PC-9 (cell line): Measurements from ENCODE around the gene CXCL8. TPM values are rescaled to one million over a fixed set of nuclear protein-coding genes. Genes with fewer than 3 reads are reported as not detected.

Experiments
- BruUV-seq: library from RNA; stranded (reverse); fragments of 400-500 nt; replicated peaks from 2 replicates; lab custom pipeline; 2021; lab: Mats Ljungman, UMichigan
- CTCF ChIA-PET: fragments of 300-600 bp; sonication (Branson Sonifier 250); formaldehyde crosslinking; loops from one replicate; lab custom pipeline; 2022; ENCODE audit warnings: antibody characterized with exemption; lab: Charles Lee
- POLR2A ChIA-PET: fragments of 300-600 bp; sonication (Branson Sonifier 250); formaldehyde crosslinking; loops from one replicate; lab custom pipeline; 2022; ENCODE audit warnings: antibody characterized with exemption; ENCODE audit not compliant: unreplicated experiment; lab: Charles Lee
- DNase-seq, 2 experiments: peaks; one replicate each; pipeline versions ENCODE4 v3.0.0 to v3.0.0-alpha.2; 2015 to 2022; ENCODE audit warnings: mixed read lengths in 1 of 2
- H2AFZ ChIP-seq: fragments of 200-600 bp; sonication (generic); 2 replicates; pipeline ENCODE4 v1.8.1; 2017; ENCODE audit warnings: antibody characterized with exemption
- H3F3A ChIP-seq: fragments of 200-600 bp; sonication (generic); 2 replicates; pipeline ENCODE4 v1.8.1; 2017; ENCODE audit warnings: antibody characterized with exemption, mild to moderate bottlenecking, low read depth; ENCODE audit not compliant: insufficient read depth
- H3K27ac ChIP-seq: fragments of 200-600 bp; sonication (generic); 2 replicates; pipeline ENCODE4 v1.6.1; 2016; ENCODE audit warnings: mixed run types
- H3K27me3 ChIP-seq: fragments of 200-600 bp; sonication (generic); 2 replicates; pipeline ENCODE4 v1.6.1; 2016; ENCODE audit warnings: low read depth, mixed run types; ENCODE audit not compliant: insufficient read depth
- H3K36me3 ChIP-seq: fragments of 200-600 bp; sonication (generic); 2 replicates; pipeline ENCODE4 v1.6.1; 2016; ENCODE audit warnings: low read depth, mixed run types
- H3K4me1 ChIP-seq: fragments of 200-600 bp; sonication (generic); replicated peaks from 2 replicates; pipeline ENCODE4 v1.6.1; 2016; ENCODE audit warnings: mixed run types; ENCODE audit not compliant: insufficient read depth
- H3K4me2 ChIP-seq: fragments of 200-600 bp; sonication (generic); 2 replicates; pipeline ENCODE4 v1.6.1; 2017; ENCODE audit warnings: mixed run types
- H3K4me3 ChIP-seq: fragments of 200-600 bp; sonication (generic); 2 replicates; pipeline ENCODE4 v1.6.1; 2016; ENCODE audit warnings: mixed run types
- H3K79me2 ChIP-seq: fragments of 200-600 bp; sonication (generic); 2 replicates; pipeline ENCODE4 v1.6.1; 2017; ENCODE audit warnings: low read depth, mixed run types
- H3K9me2 ChIP-seq: fragments of 200-600 bp; sonication (generic); 2 replicates; pipeline ENCODE4 v1.8.1; 2017; ENCODE audit warnings: mild to moderate bottlenecking; ENCODE audit not compliant: insufficient read depth
- H3K9me3 ChIP-seq: fragments of 200-600 bp; sonication (generic); 2 replicates; pipeline ENCODE4 v1.8.1; 2016; ENCODE audit warnings: low read depth; ENCODE audit not compliant: insufficient read depth
- H4K20me1 ChIP-seq: fragments of 200-600 bp; sonication (generic); 2 replicates; pipeline ENCODE4 v1.8.1; 2017; ENCODE audit not compliant: insufficient read depth
- CTCF ChIP-seq: fragments of 200-600 bp; sonication (generic); conservative IDR thresholded peaks from 2 replicates; pipeline ENCODE4 v1.6.1; 2017; ENCODE audit warnings: mixed run types, antibody characterized with exemption, mild to moderate bottlenecking, moderate library complexity
- EZH2 ChIP-seq: fragments of 200-600 bp; sonication (generic); IDR thresholded peaks from 2 replicates; pipeline ENCODE4 v1.8.0; 2017; ENCODE audit warnings: antibody characterized with exemption, low read depth
- intact Hi-C: fragments of 100-400 bp; cut with micrococcal nuclease; formaldehyde crosslinking; loops from one replicate; pipeline ENCODE4 v1.10.0; 2022; ENCODE audit not compliant: unreplicated experiment
- total RNA-seq: library from RNA; stranded (reverse); gene quantifications from 2 replicates; pipeline ENCODE4 v1.2.3, GENCODE V29; 2021

CXCL8 gene
- total RNA-seq, 1 experiment from 2014 or later, result 0.35 TPM

DNA sequence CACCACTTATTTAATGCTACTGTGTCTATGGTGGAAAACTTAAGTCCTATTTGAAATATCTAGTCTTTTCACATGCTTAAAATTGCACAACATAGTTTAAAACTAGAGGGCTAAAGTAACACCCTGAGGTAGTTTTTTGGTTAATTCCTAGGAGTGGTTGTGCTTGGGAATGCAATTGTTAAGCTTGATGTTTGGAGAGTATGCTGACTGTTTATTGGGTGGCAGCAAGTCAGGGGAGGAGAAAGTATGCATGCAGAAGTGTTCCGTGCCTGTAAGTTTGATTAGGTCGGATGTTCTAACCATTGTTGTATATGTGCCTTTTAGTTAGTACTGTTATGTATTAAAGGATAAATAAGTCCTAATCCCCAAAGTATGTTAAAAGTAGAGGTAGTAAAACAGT lies 40.5 kb downstream of the CXCL8 start:
- Histone ChIP-seq H4K20me1 (no peaks in the 10 kb centered on the region), H3K4me3 (no peak overlapping the region), H3K9me2 (0 out of 2 replicates have a peak, but pooled peaks cover 4% of the 10 kb centered on the region), H3F3A (no peaks in the 10 kb centered on the region), H3K79me2 (no peaks in the 10 kb centered on the region), H3K4me2 (no peak overlapping the region), H3K27me3 (no peaks in the 10 kb centered on the region), H3K9me3 (no peaks in the 10 kb centered on the region), H3K27ac (no peak overlapping the region), H3K4me1 (no peaks in the 10 kb centered on the region), H3K36me3 (no peaks in the 10 kb centered on the region), H2AFZ (no peak overlapping the region)
- TF ChIP-seq EZH2 (no peak), CTCF (no peak)
- ChIA-PET CTCF (no interaction called here), POLR2A (no interaction called here)
- DNase-seq, result no peak
- BruUV-seq, result no TSS peak
- intact Hi-C loops, result no loop called here

DNA sequence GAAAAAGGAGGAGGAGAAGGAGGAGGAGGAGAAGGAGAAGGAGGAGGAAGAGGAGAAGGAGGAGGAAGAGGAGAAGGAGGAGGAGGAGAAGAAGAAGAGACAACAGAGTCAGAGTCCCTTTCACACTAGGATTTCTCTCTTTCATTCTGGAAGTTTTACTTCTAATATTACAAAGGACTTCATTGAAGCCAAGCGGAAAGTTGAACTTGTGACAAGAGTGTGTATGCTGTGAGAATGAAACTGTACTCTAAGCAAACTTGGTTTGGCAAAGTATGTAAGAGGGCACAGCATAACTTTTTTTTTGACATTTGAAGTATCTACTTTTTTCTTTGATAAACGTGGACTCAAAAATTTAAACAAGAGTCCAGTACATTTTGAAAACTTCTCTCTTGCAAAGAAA lies 48.0 kb downstream of the CXCL8 start:
- POLR2A ChIA-PET, result no interaction called here
- no peaks in the 10 kb centered on the region for H3K36me3 ChIP-seq
- no peak overlapping the region for H3K27ac ChIP-seq
- no peaks in the 10 kb centered on the region for H3F3A ChIP-seq
- H4K20me1 ChIP-seq, result no peaks in the 10 kb centered on the region
- H3K4me1 ChIP-seq, result no peaks in the 10 kb centered on the region
- H3K79me2 ChIP-seq, result no peaks in the 10 kb centered on the region
- H3K4me2 ChIP-seq, result no peak overlapping the region
- no peak overlapping the region for H3K4me3 ChIP-seq
- H3K9me3 ChIP-seq, result no peaks in the 10 kb centered on the region
- 0 out of 2 replicates have a peak, but pooled peaks cover 4% of the 10 kb centered on the region for H3K9me2 ChIP-seq
- no peaks in the 10 kb centered on the region for H3K27me3 ChIP-seq
- no peak overlapping the region for H2AFZ ChIP-seq
- no TSS peak for BruUV-seq
- no peak for DNase-seq
- intact Hi-C loops, result no loop called here
- TF ChIP-seq EZH2, result no peak
- no peak for TF ChIP-seq CTCF
- CTCF ChIA-PET, result no interaction called here

Other genes with a start within 250 kb of the CXCL8 start
- gene RASSF6, start 120.1 kb upstream of the CXCL8 start, total RNA-seq, result 0.40 and 0.59 TPM in 2 replicates
- not detected in 2 replicates for gene CXCL6, start 96.1 kb downstream of the CXCL8 start, total RNA-seq
- not detected in 2 replicates for gene PF4V1, start 112.7 kb downstream of the CXCL8 start, total RNA-seq
- gene CXCL1, start 128.8 kb downstream of the CXCL8 start, total RNA-seq, result 0.33 TPM in 1 of 2 replicates, not detected in the other
- not detected in 2 replicates for gene PF4, start 241.5 kb downstream of the CXCL8 start, total RNA-seq
- not detected in 2 replicates for gene PPBP, start 247.6 kb downstream of the CXCL8 start, total RNA-seq